GM18951 (cell line): Measurements from ENCODE around the gene METTL8.
"Not testable (repeated sequence)": the region's sequence is repeated elsewhere in the genome, so short reads cannot be mapped to it uniquely, and the experiment has no call there.

Source experiments
- POLR2A ChIP-seq: IDR thresholded peaks from 4 replicates; pipeline ENCODE4 v1.6.1; 2011; ENCODE audit warnings: mild to moderate bottlenecking; ENCODE audit not compliant: insufficient read length, insufficient read depth; ENCODE audit errors: extremely low read depth
- in situ Hi-C: fragments of 300-500 bp; cut with MboI; formaldehyde crosslinking; loops from one replicate; pipeline ENCODE4 v1.12.0; 2022; ENCODE audit warnings: low sequenced_read_pairs, mixed read lengths, inconsistent platforms; ENCODE audit not compliant: unreplicated experiment

METTL8 gene

GRCh38 chr2:171404261-171404660 is 29.5 kb downstream of the METTL8 start:
- in situ Hi-C loops, result no loop called here
- no peak for TF ChIP-seq POLR2A

- in situ Hi-C loops, result no loop called here
- TF ChIP-seq POLR2A, result no peak
Observed at GRCh38 chr2:171402906-171403580, 30.7 kb downstream of the METTL8 start.

GRCh38 chr2:171401947-171402346 is 31.8 kb downstream of the METTL8 start:
- TF ChIP-seq POLR2A, result no peak
- in situ Hi-C loops, result no loop called here

- TF ChIP-seq POLR2A, result no peak
- in situ Hi-C loops, result no loop called here
Observed at GRCh38 chr2:171400395-171400794, 33.4 kb downstream of the METTL8 start.

- in situ Hi-C loops, result no loop called here
- TF ChIP-seq POLR2A, result no peak
Observed at GRCh38 chr2:171399292-171399691, 34.5 kb downstream of the METTL8 start.

GRCh38 chr2:171394164-171394740 is 39.5 kb downstream of the METTL8 start:
- in situ Hi-C loops, result no loop called here
- no peak for TF ChIP-seq POLR2A

GRCh38 chr2:171393487-171393886 is 40.3 kb downstream of the METTL8 start:
- no peak for TF ChIP-seq POLR2A
- in situ Hi-C loops, result no loop called here

GRCh38 chr2:171391532-171391931 is 42.3 kb downstream of the METTL8 start:
- no peak for TF ChIP-seq POLR2A
- in situ Hi-C loops, result no loop called here

GRCh38 chr2:171390941-171391516 is 42.8 kb downstream of the METTL8 start:
- in situ Hi-C loops, result no loop called here
- no peak for TF ChIP-seq POLR2A

- TF ChIP-seq POLR2A, result no peak
- in situ Hi-C loops, result no loop called here
Observed at GRCh38 chr2:171389780-171390179, 44.0 kb downstream of the METTL8 start.

GRCh38 chr2:171389325-171389724 is 44.5 kb downstream of the METTL8 start:
- no peak for TF ChIP-seq POLR2A
- in situ Hi-C loops, result no loop called here

GRCh38 chr2:171387052-171387451 is 46.7 kb downstream of the METTL8 start:
- TF ChIP-seq POLR2A, result no peak
- in situ Hi-C loops, result no loop called here

GRCh38 chr2:171386627-171387026 is 47.2 kb downstream of the METTL8 start:
- TF ChIP-seq POLR2A, result no peak
- in situ Hi-C loops, result no loop called here

GRCh38 chr2:171383134-171383533 is 50.7 kb downstream of the METTL8 start:
- TF ChIP-seq POLR2A, result no peak

GRCh38 chr2:171382175-171382574 is 51.6 kb downstream of the METTL8 start:
- in situ Hi-C loops, result not testable (repeated sequence)

More at GRCh38 chr2:171383134-171383533, 50.7 kb downstream of the METTL8 start:
- in situ Hi-C loops, result no loop called here

GRCh38 chr2:171377852-171378251 is 55.9 kb downstream of the METTL8 start:
- in situ Hi-C loops, result not testable (repeated sequence)
